HG02970 (cell line): Measurements from ENCODE around the gene KCTD8.

Experiments used
- ATAC-seq: cut with Tn5 transposase; IDR thresholded peaks from one replicate; pipeline ENCODE4 v1.9.1; 2021; ENCODE audit warnings: mild to moderate bottlenecking, moderate library complexity, moderate number of reproducible peaks; ENCODE audit not compliant: unreplicated experiment, low FRiP score

Gene KCTD8

DNA sequence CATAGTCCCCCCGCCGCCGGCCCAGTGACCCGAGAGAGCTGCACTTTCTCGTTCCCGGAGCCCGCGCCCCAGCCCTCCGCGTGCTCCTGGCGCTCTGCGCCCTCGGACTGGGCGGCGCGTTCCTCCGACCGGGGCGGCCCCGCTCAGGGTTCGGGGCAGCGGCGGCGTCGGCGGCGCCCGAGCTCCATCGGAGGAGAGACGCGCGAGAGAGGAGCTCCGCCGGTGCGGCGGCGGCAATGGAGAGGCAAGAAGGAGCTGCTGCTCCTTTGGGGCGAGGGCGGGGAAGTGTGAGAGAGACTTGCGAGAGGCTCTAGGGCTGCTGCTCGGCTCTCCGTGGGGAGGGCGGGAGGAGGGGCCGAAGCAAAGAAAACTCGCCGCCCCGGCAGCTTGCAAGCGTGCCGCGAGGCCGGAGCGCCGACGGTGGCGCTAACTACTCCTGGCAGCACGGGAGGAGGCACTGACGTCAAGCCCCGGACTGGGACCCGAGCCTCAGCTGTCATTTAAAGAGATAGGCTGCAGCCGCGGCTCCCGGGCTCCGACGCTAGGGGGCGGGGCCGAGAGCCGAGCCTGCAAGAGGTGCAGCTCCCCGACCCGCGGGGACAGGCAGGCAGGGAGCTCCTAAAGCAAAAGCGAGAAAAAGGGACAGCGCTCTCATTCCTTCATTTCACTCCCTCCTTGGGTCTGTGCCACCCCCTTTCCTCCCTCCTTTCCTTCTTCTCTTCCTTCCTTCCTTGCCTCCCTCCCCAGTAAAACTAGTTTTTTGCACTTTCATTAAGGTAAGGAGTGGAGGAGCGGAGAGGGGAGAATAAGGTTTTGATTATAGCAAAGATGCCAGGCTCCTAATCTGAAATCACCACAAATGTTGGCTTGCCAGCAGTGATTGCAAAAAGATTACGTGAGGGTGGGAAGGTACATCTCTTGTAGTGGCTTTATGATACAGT, at the start of gene KCTD8:
Gene KCTD8 (minus strand): TSS at position 289 of the 941 bp plus-strand sequence.
- ATAC-seq: peak; percentile 97

DNA sequence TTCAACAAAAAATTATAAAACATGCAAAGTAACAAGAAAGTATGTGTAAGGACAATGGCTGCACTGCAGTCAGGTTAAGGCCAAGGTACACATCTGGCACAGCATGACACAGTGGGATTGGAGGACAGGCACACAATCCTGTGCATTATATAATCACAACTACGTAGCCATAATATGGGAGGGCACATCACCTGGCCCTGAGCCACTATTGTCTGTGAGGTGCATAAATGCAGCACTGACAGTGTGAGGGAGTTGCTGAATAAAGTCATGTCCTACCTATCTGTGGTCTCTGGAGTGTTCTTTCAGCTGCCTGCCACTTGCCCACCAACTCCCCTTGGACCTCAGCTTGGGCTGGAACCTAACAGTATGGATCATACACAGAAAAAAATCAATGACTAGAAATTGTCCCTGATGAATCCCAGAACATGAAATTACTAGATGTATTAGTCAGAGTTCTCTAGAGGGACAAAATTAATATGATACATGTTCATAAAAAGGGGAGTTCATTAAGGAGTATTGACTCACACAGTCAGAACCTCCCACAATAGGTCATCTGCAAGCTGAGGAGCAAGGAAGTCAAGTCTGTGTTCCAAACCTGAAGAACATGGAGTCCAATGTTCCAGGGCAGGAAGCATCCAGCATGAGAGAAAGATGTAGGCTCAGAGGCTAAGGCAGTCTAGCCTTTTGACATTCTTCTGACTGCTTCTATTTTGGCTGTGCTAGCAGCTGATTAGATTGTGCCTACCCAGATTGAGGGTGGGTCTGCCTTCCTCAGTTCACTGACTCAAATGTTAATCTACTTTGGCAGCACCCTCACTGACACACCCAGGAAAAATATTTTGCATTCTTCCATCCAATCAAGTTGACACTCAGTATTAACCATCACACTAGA, 46.4 kb upstream of the KCTD8 start:
- no peak for ATAC-seq

DNA sequence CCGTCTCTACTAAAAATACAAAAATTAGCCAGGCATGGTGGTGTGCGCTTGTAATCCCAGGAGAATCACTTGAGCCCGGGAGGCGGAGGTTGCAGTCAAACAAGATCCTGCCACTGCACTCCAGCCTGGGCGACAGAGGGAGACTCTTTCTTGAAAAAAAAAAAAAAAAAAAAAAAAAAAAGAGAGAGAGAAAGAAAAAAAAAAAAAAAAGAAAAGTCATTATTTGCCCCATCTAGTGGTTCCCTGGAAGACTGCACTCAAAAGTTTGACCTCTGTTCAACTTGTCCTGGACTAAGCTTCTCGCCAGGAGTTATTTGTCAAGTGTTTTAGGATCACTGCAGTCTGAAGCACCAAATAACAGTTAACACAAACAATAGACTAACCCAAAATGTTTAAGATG, 45.3 kb upstream of the KCTD8 start:
- peak; percentile 76 for ATAC-seq

DNA sequence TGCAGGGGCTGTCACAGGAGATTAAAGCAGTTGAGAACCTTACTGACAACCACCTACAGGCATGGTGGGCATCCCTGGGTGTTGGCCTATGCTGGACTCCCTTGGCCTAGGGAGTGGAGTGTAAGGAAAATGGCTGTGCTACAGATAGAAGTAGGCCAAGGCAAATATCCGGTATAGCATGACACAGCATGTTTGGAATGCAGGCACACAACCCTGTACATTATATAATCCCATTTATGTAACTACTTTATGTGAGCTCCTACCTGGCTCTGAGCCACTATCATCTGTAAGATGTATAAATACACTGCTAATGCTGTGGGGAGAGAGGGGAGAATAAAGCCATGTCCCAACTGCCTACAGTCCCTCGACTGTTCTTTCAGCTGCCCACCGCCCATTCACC, 38.7 kb upstream of the KCTD8 start:
- no peak for ATAC-seq

DNA sequence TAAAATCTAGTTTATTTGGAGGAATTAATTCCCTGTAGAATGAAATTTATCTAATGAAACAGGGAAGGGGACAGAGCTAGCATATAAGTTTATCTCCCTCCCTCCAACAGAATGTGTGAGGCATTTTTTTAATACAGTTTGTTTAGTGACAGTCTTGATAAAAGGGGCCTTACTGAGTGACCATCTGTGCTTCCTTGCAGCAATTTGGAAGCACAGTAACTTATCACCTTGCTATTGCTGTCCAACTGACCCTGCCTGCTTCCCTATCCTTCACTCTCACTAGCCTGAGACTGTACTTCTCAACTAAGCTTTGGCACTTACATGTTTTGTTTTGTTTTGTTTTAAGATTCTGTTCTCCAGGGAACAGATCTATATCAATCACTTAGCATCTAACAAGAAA, 31.1 kb upstream of the KCTD8 start:
- ATAC-seq: no peak

DNA sequence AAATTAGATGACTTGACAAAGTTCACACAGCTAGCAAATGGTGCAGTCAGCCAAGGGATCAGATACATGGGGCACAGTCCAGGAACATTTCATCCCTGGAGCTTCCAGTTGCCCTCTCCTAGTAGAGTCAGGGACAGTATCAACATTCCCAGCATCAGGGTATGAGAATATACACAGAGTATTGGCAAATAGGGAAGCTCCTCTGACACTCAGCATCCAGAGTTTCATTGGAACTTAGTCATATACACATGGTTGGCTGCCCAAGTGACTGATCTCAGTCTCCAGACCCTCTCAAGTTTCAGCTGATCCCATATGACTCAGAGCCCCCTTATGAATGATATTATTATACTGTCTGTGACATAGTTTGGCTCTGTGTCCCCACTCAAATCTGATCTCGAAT, 13.7 kb upstream of the KCTD8 start:
- no peak for ATAC-seq

DNA sequence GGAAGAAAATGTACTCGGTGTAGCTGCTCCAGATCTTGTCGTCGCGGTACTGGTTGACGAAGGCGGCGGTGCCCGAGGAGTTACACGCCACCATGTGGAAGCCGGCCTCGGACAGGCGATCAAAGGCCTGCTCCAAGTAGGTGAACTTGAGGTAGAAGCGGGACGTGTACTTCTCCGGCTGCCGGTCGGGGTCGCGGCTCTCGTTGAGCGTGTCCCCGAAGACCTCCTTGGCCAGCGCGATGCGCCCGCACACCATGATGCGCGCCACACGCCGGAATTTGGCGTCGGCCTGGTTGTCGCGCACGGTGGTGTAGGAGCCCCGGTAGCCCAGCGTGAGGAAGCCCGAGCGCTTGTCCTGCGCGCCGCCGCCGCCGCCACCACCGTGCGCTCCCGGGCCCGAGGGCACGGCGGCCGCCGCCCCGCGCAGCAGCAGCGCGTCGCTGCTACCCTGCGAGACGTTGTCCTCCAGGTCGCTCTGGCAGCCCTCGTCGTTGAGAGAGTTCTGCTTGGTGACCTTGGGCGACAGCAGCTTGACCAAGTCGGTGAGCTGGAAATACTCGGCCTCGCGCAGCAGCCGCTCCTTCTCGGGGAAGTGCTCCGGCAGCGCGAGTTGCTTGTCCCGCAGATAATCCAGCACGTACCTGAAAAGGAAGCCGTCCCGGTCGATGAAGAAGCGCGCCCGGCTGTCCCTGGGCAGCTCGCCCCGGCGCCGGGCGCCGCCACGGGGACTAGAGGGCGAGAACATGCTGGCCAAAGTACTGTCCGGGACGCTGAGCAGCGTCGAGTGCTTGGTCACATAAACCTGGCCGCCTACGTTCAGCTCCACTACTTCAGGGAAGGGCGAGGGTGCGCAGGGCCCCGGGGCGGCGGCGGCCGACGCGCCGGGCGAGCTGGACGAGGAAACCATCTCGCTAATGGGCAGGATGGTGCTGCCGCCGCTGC, 775 bp downstream of the KCTD8 start:
- peak; percentile 12 for ATAC-seq

DNA sequence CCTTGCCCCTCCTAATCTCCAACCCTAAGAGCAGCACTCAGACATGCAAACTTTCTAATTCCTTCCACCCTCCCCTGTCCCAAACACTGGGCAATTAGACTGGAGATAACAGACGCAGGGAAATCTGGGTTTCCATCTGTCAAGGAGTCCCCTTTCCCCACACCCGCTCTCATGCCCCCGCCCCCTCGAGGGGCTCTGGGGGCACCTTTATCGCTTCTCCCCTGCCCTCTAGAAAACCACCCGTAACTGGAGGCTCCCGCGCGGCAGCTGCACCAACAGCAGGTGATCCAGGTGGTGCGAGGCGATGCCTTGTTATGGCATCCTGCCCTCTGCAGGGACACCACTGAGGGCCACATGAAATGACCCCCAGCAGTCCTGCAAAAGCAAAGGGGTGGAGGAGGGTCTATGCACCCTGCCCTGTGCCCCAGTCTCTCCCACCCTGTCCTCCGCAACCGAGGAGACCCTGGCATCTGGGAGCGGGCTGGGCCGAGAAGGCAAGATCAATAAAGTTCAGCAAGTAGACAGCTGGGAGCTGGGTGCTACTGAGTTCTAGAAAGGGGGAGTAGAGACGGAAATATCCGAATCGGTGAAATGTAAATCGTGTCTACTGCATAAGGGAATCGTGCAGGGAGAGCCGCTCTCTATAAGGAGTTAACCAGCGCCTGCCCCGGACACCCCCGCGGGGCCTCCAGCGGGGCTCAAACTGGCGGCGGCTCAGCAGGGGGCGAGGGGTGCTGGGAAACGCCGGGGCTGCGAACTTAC, 1.6 kb downstream of the KCTD8 start:
- ATAC-seq: no peak

DNA sequence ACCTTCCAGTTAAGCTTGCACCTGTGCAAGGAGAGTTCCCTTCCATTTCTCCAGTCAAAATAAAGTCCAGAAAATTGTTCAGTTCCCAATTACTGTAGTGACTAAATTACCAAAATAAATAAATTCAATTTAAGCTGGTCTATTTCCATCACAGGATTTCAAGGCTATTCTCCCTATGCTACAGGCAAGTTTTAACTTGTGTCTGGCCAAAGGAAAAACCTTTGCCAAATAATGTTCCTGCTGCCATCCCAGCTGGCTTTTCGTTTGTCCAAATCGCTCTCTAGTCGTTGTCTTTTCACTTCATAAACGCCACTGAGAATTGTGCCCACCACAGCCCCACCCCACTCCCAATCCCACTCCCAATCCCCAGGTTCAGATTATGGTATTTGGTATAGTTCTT, 2.4 kb downstream of the KCTD8 start:
- no peak for ATAC-seq

DNA sequence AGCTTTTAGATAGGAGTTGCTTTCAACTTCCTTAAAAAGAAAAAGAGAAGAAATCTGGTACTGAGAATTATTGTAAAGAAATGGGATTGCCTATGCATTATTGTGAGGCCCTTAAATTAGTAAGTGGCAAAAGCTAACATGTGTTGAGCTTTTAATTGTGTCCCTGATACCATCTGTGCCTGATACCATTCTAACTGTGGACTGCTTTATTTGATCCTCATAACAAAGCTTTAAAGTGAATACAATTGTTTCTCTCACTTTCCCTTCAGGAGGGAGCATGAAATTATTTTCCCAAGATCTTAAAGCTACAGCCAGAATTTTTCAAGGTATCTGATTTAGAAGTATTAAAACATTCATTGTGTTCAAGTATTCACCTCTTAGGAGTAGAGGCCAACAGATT, 9.9 kb downstream of the KCTD8 start:
- ATAC-seq: no peak

DNA sequence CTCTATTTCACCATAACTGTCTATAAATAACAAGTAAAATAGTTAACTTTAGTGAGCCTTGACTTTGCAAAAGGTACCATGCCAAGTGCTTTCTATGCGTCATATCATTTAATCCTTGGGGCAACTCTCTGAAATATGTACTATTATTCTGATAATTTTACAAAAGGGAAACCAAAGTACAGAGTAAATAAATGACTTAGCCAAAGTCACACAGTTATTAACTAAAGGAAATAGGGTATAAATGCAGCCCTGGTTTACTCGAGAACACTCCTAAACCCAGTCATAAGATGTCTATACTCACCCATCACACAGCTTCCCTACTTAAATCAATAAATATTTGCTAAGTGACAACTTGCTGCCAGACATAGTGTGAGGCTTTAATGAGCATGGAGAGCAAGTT, 14.4 kb downstream of the KCTD8 start:
- no peak for ATAC-seq

DNA sequence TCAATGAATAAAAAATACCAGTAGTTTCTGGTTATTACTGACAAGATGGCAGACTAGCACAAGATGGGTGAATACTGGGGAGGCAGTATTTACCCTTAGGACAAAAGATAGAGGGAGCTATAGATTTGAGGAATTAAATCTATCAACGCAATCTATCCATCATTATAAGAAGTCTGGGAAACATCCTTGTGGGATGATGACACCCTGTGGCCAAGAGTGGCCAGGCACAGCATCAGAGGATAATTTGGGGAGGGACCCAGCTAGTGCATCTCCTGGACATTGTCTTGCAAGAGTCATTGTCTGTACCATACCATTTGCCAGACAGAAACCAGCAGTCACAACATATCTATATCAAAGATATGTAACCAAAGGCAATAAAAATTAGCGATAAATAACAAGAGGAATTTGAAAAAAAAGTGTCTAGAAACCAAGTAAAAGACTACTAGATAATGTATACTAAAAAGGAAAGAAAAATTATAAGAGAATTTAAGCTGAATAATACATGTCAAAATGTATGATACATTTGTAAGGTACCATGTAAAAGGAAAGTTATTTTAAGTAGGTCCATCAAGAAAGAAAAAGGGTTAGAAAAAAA, 22.9 kb downstream of the KCTD8 start:
- no peak for ATAC-seq

DNA sequence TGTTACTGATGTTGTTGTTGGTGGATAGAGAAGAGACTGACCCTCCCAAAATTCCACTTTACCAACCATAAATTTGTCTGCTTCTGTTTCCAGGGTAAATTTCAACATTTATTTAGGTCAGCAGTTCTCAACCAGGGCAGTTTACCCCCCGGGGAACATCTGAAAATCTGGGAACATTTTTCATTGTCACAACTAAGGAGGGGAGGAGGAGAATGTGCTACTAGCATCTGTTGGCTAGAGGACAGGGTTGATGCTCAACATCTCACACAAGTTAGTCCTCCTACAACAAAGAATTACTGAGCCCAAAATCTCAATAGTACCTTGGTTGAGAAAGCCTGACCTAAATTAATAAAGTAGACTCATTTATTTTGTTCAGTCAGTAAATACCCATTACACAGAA, 25.7 kb downstream of the KCTD8 start:
- ATAC-seq: no peak

DNA sequence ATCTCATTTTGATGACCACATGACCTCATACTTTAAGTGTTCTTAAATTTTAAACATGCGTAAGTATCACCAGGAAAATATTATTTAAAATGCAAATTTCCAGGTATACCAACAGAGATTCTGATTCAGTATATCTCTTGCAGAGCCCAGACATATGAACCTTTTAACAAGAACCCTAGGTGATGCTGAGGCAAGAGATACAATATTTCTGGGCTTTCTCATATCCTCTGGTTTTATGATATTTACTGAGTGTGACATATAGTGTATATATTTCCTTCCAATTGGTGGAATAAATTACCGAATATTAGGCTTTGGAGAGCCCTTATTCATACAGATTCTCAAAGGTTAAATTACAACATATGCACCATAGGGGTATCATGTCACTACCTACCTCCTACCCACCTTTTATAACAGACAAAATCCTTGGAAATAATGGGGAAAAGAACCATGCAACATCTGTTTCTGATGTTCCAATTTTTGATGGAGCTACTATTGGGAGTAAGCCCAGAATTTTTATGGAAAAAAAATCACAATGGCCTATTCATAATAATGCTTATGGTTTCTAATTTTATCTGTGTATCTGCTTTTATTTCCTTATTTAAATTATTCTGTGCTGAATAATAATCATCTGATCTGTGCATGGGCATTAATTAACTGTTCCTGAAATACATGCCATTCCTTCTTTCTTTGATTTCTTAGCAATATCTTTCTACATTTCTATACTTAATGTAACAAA, 27.1 kb downstream of the KCTD8 start:
- ATAC-seq: no peak

DNA sequence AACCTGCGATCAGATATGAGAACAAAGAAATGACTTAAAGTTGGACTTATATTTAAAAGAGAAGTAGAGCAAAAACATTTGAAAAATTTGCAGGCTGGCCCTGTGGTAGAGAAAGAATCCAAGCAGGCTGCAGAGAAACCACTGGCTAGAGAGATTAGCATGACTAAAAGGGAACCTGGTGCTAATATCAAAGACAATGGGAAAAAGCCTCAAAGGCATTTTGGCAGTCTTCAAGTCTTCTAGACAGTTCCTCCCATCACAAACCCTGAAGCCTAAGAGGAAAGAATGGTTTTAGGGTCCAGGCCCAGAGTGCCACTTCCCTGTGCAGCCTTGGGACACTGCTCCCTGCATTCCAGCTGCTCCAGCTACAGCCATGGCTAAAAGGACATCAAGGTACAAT, 33.4 kb downstream of the KCTD8 start:
- ATAC-seq: no peak

DNA sequence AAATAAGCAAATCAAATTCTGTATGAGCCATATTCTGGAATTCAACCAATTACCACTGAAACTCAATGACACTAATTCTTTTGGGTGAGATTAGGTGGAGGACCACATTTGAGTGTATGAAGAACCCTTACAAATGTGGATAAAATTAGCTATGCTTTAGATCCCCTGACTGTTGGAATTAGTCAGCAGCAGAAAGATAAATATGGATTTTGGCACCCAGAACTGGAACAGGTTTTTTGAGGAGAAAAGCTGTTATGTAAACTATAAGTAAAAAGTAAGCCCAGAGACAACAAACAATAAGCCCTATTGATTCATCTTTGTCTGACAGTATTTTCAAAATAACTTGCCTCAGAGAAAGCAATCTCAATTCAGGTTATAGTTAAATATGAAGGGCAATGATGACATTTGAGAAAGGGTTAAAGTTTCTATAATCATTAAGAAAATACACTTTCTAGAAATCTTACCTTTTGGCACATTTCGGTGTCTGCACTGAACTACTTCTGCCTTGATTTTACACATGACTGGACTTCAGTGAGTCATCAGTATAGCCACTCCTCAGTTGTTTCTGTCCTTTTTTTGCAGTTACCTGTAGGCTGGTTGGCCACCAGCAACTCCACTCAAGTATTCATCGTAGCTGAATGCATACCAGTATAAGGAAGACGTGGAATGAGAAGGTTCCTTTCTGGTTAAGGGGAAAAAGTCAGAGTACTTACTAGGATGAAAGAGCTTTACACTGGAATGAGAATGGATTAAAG, 80.0 kb downstream of the KCTD8 start:
- no peak for ATAC-seq

DNA sequence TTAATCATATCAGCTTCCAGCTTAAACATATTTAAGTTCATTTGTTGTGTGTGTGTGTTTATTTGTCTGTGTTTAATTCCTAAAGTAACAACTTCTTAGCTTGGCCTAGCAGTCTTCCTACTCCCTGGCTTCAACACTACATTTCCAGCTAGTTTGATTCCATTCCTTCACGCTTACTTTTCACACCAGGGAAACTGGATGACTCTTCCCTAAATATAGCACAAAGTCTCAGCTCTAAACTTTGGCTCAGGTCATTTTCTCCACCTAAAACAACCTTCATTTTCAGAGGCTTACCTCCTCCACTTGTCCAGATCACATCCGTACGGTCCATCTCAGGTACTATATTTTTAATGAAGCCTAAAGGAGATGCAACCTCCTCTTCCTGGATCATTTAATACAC, 94.4 kb downstream of the KCTD8 start:
- ATAC-seq: no peak

DNA sequence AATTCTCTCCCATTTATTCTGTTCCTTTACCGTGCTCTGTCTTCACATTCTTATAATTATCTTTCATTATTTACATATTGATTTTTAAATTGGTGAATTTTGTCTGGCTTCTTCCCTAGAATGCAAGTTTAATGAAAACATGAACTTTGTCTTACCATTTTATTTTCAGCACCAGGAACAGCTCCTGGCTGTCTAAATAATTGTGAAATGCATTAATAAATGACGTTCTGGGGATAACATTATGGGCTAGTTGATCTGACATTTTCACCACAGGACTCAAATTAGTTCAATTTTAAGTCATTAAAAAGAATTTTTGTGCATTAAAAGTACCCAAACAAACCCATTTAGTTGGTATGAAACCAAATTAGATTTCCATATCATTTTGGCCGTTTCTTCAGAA, 97.5 kb downstream of the KCTD8 start:
- ATAC-seq: no peak
